WTC11 (cell line): ENCODE measurements around the gene EDN2. TPM values are rescaled to one million over a fixed set of nuclear protein-coding genes. Genes with fewer than 3 reads are reported as not detected.

Experiments
- ATAC-seq: fragments of 200-7000 bp; cut with Tn5 transposase; 2 replicates; pipeline ENCODE4 v1.10.0; 2021; ENCODE audit warnings: mild to moderate bottlenecking, moderate library complexity
- CTCF ChIA-PET: fragments of 300-600 bp; sonication (Branson Sonifier 250); formaldehyde crosslinking; loops from one replicate; lab custom pipeline; 2021; ENCODE audit warnings: antibody characterized with exemption; lab: Charles Lee
- POLR2A ChIA-PET: fragments of 350-600 bp; sonication (Branson Sonifier 250); formaldehyde crosslinking; loops from one replicate; lab custom pipeline; 2021; ENCODE audit warnings: antibody characterized with exemption; lab: Charles Lee
- DNase-seq: peaks from one replicate; pipeline ENCODE4 v3.0.0; 2021; ENCODE audit warnings: low spot score
- H3K27ac Mint-ChIP-seq: 2 replicates; pipeline ENCODE4 v1.8.0; 2021; ENCODE audit warnings: mixed read lengths
- H3K27me3 Mint-ChIP-seq: 2 replicates; pipeline ENCODE4 v1.8.0; 2021; ENCODE audit warnings: low read depth, mild to moderate bottlenecking, moderate library complexity, mixed read lengths
- H3K36me3 Mint-ChIP-seq: 2 replicates; pipeline ENCODE4 v1.8.0; 2021; ENCODE audit warnings: mixed read lengths
- H3K4me1 Mint-ChIP-seq: 2 replicates; pipeline ENCODE4 v1.8.0; 2022; ENCODE audit warnings: mixed read lengths
- H3K4me3 Mint-ChIP-seq: 2 replicates; pipeline ENCODE4 v1.8.0; 2021; ENCODE audit warnings: mild to moderate bottlenecking, moderate library complexity, mixed read lengths
- H3K9me3 Mint-ChIP-seq: 2 replicates; pipeline ENCODE4 v1.8.0; 2021; ENCODE audit warnings: mixed read lengths
- CREB1 ChIP-seq: sonication (generic); formaldehyde crosslinking; IDR thresholded peaks from 2 replicates; pipeline ENCODE4 v1.8.0; 2023; ENCODE audit warnings: mild to moderate bottlenecking, missing genetic modification reagents
- CREM ChIP-seq: sonication (generic); formaldehyde crosslinking; IDR thresholded peaks from 2 replicates; pipeline ENCODE4 v1.8.1; 2022; ENCODE audit warnings: mild to moderate bottlenecking, missing genetic modification reagents, moderate library complexity
- IRF2 ChIP-seq: sonication (generic); formaldehyde crosslinking; IDR thresholded peaks from 2 replicates; pipeline ENCODE4 v1.8.0; 2022; ENCODE audit warnings: low read depth, missing genetic modification reagents, borderline replicate concordance
- JUN ChIP-seq: sonication (generic); formaldehyde crosslinking; IDR thresholded peaks from 2 replicates; pipeline ENCODE4 v1.8.0; 2023; ENCODE audit warnings: mild to moderate bottlenecking, missing genetic modification reagents
- KAT7 ChIP-seq: sonication (generic); formaldehyde crosslinking; IDR thresholded peaks from 2 replicates; pipeline ENCODE4 v1.8.1; 2023; ENCODE audit warnings: missing genetic modification reagents, mild to moderate bottlenecking, borderline replicate concordance
- NFE2L1 ChIP-seq: sonication (generic); formaldehyde crosslinking; IDR thresholded peaks from 2 replicates; pipeline ENCODE4 v1.8.1; 2023; ENCODE audit warnings: missing genetic modification reagents
- OVOL2 ChIP-seq: fragments of 250-450 bp; sonication (Bioruptor Pico); IDR thresholded peaks from 2 replicates; pipeline ENCODE4 v1.9.0; 2021; ENCODE audit warnings: mild to moderate bottlenecking, borderline replicate concordance
- PRRX2 ChIP-seq: fragments of 250-450 bp; sonication (Bioruptor Pico); IDR thresholded peaks from 2 replicates; pipeline ENCODE4 v1.8.0; 2021; ENCODE audit warnings: mild to moderate bottlenecking
- RELA ChIP-seq: sonication (generic); formaldehyde crosslinking; IDR thresholded peaks from 2 replicates; pipeline ENCODE4 v1.8.1; 2022; ENCODE audit warnings: missing genetic modification reagents, mild to moderate bottlenecking, borderline replicate concordance
- TCF7 ChIP-seq: sonication (generic); formaldehyde crosslinking; IDR thresholded peaks from 2 replicates; pipeline ENCODE4 v1.8.0; 2022; ENCODE audit warnings: mild to moderate bottlenecking, low read depth, missing genetic modification reagents, moderate library complexity
- TEAD4 ChIP-seq: sonication (generic); formaldehyde crosslinking; IDR thresholded peaks from 2 replicates; pipeline ENCODE4 v1.8.0; 2022; ENCODE audit warnings: mild to moderate bottlenecking, missing genetic modification reagents
- ZNF121 ChIP-seq: sonication (generic); formaldehyde crosslinking; IDR thresholded peaks from 2 replicates; pipeline ENCODE4 v1.8.0; 2023; ENCODE audit warnings: missing genetic modification reagents
- ZNF138 ChIP-seq: sonication (generic); formaldehyde crosslinking; conservative IDR thresholded peaks from 2 replicates; pipeline ENCODE4 v1.8.1; 2022; ENCODE audit warnings: mild to moderate bottlenecking, moderate library complexity, missing genetic modification reagents
- ZNF396 ChIP-seq: fragments of 250-450 bp; sonication (Bioruptor Pico); IDR thresholded peaks from 2 replicates; pipeline ENCODE4 v1.8.0; 2021; ENCODE audit warnings: mild to moderate bottlenecking, moderate library complexity, borderline replicate concordance
- total RNA-seq: library from RNA; stranded (reverse); gene quantifications from 3 replicates; pipeline ENCODE4 v1.2.3, GENCODE V29; 2021
- TF ChIP-seq, protein P1 (sequence below): sonication (generic); formaldehyde crosslinking; IDR thresholded peaks from 2 replicates; pipeline ENCODE4 v1.8.1; 2023; ENCODE audit warnings: mild to moderate bottlenecking, missing genetic modification reagents
- TF ChIP-seq, protein P2 (sequence below): fragments of 250-450 bp; sonication (Bioruptor Pico); IDR thresholded peaks from 2 replicates; pipeline ENCODE4 v2.1.2; 2022; ENCODE audit warnings: mild to moderate bottlenecking, moderate library complexity
- TF ChIP-seq, protein P3 (sequence below): sonication (generic); formaldehyde crosslinking; IDR thresholded peaks from 2 replicates; pipeline ENCODE4 v1.8.1; 2022; ENCODE audit warnings: mild to moderate bottlenecking, missing genetic modification reagents, moderate library complexity, borderline replicate concordance
- TF ChIP-seq, protein P4 (sequence below): sonication (generic); formaldehyde crosslinking; IDR thresholded peaks from 2 replicates; pipeline ENCODE4 v1.8.0; 2022; ENCODE audit warnings: mild to moderate bottlenecking, missing genetic modification reagents
- TF ChIP-seq, protein P5 (sequence below): sonication (generic); formaldehyde crosslinking; conservative IDR thresholded peaks from 2 replicates; pipeline ENCODE4 v1.8.1; 2022; ENCODE audit warnings: mild to moderate bottlenecking, missing genetic modification reagents
- TF ChIP-seq, protein P6 (sequence below): fragments of 200-600 bp; IDR thresholded peaks from 2 replicates; pipeline ENCODE4 v1.8.0; 2022; ENCODE audit warnings: antibody characterized with exemption
- TF ChIP-seq, protein P7 (sequence below): sonication (generic); formaldehyde crosslinking; IDR thresholded peaks from 2 replicates; pipeline ENCODE4 v1.8.0; 2023; ENCODE audit warnings: mild to moderate bottlenecking, missing genetic modification reagents
- TF ChIP-seq, protein P8 (sequence below): sonication (generic); formaldehyde crosslinking; conservative IDR thresholded peaks from 2 replicates; pipeline ENCODE4 v1.8.1; 2023; ENCODE audit warnings: mild to moderate bottlenecking, low read depth, missing genetic modification reagents, moderate library complexity

EDN2 gene
- total RNA-seq, 1 experiment from 2014 or later = 0.33 TPM

DNA sequence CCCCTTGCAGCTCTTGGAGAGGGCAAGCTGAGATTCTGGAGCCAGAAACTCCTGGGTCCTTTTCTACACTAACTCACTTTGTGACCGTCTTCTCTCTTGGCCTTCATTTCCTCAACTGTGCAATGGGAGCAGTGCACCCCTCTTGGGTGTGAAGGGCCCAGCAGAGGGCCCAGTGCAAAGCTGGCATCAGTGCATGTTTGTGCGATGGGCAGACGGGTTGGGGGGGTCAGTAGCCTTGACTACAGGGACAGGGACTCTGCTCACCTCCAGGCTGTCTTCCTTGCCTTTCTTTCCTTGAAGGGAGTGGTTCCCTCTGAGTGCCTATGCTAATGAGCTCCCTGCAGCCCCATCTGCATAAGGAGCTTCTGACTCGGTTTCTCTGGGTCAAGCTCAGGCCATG is 51.0 kb downstream of the EDN2 start (continued):
- TF ChIP-seq, protein P1, sequence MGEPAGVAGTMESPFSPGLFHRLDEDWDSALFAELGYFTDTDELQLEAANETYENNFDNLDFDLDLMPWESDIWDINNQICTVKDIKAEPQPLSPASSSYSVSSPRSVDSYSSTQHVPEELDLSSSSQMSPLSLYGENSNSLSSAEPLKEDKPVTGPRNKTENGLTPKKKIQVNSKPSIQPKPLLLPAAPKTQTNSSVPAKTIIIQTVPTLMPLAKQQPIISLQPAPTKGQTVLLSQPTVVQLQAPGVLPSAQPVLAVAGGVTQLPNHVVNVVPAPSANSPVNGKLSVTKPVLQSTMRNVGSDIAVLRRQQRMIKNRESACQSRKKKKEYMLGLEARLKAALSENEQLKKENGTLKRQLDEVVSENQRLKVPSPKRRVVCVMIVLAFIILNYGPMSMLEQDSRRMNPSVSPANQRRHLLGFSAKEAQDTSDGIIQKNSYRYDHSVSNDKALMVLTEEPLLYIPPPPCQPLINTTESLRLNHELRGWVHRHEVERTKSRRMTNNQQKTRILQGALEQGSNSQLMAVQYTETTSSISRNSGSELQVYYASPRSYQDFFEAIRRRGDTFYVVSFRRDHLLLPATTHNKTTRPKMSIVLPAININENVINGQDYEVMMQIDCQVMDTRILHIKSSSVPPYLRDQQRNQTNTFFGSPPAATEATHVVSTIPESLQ (CRISPR knock-in tag) = no peak
- TF ChIP-seq, protein P2, sequence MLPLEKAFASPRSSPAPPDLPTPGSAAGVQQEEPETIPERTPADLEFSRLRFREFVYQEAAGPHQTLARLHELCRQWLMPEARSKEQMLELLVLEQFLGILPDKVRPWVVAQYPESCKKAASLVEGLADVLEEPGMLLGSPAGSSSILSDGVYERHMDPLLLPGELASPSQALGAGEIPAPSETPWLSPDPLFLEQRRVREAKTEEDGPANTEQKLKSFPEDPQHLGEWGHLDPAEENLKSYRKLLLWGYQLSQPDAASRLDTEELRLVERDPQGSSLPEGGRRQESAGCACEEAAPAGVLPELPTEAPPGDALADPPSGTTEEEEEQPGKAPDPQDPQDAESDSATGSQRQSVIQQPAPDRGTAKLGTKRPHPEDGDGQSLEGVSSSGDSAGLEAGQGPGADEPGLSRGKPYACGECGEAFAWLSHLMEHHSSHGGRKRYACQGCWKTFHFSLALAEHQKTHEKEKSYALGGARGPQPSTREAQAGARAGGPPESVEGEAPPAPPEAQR (CRISPR knock-in tag) = no peak
- no peak for TF ChIP-seq RELA (CRISPR knock-in tag)
- no peak for TF ChIP-seq TEAD4
- no peak for TF ChIP-seq KAT7
- TF ChIP-seq IRF2 (CRISPR knock-in tag) = no peak
- TF ChIP-seq, protein P3, sequence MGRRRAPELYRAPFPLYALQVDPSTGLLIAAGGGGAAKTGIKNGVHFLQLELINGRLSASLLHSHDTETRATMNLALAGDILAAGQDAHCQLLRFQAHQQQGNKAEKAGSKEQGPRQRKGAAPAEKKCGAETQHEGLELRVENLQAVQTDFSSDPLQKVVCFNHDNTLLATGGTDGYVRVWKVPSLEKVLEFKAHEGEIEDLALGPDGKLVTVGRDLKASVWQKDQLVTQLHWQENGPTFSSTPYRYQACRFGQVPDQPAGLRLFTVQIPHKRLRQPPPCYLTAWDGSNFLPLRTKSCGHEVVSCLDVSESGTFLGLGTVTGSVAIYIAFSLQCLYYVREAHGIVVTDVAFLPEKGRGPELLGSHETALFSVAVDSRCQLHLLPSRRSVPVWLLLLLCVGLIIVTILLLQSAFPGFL (CRISPR knock-in tag) = no peak
- TF ChIP-seq OVOL2 (CRISPR knock-in tag) = no peak
- no peak for TF ChIP-seq CREM (CRISPR knock-in tag)
- TF ChIP-seq, protein P4, sequence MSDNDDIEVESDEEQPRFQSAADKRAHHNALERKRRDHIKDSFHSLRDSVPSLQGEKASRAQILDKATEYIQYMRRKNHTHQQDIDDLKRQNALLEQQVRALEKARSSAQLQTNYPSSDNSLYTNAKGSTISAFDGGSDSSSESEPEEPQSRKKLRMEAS = no peak

DNA sequence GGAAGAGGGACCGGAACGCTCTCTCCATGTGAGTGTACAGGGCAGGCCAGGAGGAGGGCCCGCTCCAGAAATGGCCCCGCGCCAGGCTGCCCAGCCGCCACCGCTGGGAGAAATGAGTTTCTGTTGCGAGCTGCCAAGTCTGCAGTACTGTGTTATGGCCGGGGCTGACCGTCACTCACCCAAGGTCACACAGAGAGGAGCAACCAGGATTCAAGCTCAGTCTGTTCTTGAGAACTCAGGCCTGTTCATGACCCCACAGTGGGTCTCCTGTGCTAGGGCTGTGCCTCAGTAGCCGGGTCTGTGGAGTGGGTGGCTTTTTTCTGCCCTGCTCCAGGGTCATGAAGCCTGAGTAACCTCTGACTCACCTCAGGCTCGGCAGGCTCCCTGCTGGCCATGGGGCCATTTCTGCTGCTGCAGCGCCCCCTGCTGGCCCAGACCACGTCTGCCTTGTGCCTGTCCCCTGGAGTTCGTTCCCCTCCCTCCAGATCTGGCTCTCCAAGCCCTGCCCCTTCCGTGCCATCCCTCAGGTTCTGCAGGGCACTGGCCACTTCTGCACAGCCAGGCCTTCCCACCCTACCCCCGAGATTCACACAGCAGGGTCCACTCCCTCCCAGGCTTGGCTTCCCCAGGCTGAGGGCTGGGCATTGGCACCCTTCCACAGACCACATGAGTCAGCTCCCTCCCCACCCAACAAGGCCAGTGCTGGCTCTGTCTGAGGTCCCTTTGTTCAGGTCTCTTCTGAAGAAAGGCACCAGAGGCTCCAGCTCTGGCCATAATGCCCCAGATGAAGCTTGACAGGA is 51.8 kb downstream of the EDN2 start:
- Mint-ChIP-seq H3K4me3 (no peak overlapping the region), H3K36me3 (no peaks in the 10 kb centered on the region), H3K27me3 (peaks cover 3% of the 10 kb centered on the region; the same call in 1 of the 2 replicates), H3K27ac (no peak overlapping the region), H3K4me1 (peaks cover 33% of the 10 kb centered on the region), H3K9me3 (no peaks in the 10 kb centered on the region)
- peak; percentile 85 for ATAC-seq
- POLR2A ChIA-PET = interaction anchor here (1.4 kb wide), 1 partner anchor 10 kb away, joined by 5 read pairs; no protein-coding TSS in a partner anchor
- peak; percentile 94 for DNase-seq
- CTCF ChIA-PET = interaction anchor here (0.7 to 7.2 kb wide), 19 partner anchors 10 to 394 kb away, joined by 3 to 59 read pairs (median 4); partner anchors contain the start of gene FOXO6
- TF ChIP-seq ZNF138 (CRISPR knock-in tag) (no peak), PRRX2 (CRISPR knock-in tag) (no peak), CREB1 (no peak), TCF7 (no peak), TEAD4 (no peak), JUN (CRISPR knock-in tag) (no peak), ZNF396 (CRISPR knock-in tag) (no peak; the same call in 1 of the 2 replicates), NFE2L1 (CRISPR knock-in tag) (no peak), ZNF121 (CRISPR knock-in tag) (0 out of 2 replicates have a peak, but pooled peaks have one; percentile 27)
- TF ChIP-seq, protein P5, sequence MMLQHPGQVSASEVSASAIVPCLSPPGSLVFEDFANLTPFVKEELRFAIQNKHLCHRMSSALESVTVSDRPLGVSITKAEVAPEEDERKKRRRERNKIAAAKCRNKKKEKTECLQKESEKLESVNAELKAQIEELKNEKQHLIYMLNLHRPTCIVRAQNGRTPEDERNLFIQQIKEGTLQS (CRISPR knock-in tag) = no peak
- TF ChIP-seq, protein P6, sequence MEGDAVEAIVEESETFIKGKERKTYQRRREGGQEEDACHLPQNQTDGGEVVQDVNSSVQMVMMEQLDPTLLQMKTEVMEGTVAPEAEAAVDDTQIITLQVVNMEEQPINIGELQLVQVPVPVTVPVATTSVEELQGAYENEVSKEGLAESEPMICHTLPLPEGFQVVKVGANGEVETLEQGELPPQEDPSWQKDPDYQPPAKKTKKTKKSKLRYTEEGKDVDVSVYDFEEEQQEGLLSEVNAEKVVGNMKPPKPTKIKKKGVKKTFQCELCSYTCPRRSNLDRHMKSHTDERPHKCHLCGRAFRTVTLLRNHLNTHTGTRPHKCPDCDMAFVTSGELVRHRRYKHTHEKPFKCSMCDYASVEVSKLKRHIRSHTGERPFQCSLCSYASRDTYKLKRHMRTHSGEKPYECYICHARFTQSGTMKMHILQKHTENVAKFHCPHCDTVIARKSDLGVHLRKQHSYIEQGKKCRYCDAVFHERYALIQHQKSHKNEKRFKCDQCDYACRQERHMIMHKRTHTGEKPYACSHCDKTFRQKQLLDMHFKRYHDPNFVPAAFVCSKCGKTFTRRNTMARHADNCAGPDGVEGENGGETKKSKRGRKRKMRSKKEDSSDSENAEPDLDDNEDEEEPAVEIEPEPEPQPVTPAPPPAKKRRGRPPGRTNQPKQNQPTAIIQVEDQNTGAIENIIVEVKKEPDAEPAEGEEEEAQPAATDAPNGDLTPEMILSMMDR = peak; percentile 98
- TF ChIP-seq, protein P7, sequence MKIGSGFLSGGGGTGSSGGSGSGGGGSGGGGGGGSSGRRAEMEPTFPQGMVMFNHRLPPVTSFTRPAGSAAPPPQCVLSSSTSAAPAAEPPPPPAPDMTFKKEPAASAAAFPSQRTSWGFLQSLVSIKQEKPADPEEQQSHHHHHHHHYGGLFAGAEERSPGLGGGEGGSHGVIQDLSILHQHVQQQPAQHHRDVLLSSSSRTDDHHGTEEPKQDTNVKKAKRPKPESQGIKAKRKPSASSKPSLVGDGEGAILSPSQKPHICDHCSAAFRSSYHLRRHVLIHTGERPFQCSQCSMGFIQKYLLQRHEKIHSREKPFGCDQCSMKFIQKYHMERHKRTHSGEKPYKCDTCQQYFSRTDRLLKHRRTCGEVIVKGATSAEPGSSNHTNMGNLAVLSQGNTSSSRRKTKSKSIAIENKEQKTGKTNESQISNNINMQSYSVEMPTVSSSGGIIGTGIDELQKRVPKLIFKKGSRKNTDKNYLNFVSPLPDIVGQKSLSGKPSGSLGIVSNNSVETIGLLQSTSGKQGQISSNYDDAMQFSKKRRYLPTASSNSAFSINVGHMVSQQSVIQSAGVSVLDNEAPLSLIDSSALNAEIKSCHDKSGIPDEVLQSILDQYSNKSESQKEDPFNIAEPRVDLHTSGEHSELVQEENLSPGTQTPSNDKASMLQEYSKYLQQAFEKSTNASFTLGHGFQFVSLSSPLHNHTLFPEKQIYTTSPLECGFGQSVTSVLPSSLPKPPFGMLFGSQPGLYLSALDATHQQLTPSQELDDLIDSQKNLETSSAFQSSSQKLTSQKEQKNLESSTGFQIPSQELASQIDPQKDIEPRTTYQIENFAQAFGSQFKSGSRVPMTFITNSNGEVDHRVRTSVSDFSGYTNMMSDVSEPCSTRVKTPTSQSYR (CRISPR knock-in tag) = no peak
- TF ChIP-seq, protein P8, sequence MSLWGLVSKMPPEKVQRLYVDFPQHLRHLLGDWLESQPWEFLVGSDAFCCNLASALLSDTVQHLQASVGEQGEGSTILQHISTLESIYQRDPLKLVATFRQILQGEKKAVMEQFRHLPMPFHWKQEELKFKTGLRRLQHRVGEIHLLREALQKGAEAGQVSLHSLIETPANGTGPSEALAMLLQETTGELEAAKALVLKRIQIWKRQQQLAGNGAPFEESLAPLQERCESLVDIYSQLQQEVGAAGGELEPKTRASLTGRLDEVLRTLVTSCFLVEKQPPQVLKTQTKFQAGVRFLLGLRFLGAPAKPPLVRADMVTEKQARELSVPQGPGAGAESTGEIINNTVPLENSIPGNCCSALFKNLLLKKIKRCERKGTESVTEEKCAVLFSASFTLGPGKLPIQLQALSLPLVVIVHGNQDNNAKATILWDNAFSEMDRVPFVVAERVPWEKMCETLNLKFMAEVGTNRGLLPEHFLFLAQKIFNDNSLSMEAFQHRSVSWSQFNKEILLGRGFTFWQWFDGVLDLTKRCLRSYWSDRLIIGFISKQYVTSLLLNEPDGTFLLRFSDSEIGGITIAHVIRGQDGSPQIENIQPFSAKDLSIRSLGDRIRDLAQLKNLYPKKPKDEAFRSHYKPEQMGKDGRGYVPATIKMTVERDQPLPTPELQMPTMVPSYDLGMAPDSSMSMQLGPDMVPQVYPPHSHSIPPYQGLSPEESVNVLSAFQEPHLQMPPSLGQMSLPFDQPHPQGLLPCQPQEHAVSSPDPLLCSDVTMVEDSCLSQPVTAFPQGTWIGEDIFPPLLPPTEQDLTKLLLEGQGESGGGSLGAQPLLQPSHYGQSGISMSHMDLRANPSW = no peak
